ENCODE results near the gene IFITM1. TPM values are rescaled to one million over a fixed set of nuclear protein-coding genes. Genes with fewer than 3 reads are reported as not detected.
A peak's percentile ranks its signal among the peaks of the same experiment; 100 is the strongest.

Gene IFITM1
- total and polyA plus RNA-seq, 2 of the 8 experiments (the other 6 are each of a cell fraction or from before 2014, with no cell fraction given): 394 to 1,464 TPM

DNA sequence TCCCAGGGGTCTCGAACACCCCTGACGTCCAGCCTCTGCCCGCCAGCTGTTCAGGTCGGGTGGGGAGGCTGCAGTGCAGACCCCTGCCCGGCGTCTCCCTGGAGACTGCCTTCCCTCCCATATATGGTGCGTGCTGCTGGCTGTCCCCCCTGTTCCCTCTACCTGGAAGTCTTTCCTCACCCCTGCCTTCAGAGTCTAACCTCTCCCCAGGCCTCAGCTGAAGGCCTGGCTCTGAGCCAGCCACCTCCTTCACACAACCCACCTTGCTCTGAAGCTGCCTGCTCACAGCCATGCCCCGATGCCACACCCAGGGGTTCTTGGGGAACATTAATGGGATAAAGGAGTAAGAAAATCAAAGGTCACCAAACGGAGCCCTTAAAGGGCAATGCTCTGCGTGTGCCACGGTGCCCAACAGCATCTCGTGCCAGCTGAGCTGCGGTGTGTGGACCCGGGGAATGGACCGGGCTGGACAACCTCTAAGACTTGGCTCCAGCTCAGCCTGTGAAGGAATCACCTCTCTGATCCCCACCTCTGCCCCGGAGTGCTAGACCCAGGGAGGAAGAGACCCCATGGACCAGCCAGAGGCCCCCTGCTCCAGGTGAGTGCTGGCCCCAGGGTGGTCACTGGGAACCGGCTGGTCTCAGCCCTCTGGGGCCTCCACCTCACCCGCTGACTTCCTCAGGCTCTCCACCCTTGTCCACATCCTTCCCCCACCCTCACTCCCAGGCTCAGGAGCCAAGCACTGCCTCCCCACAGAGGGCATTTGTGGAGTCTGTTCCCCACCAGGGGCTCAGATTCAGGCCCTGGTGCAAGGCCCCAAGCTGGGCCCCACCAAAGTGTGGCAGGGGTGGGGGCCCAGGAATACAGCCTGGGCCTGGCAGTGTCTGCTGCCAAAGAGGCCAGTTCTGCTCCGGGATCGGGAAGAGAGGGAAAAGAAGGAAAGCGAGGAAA is 35.6 kb upstream of the IFITM1 start, which contains the start of gene NLRP6:
Gene NLRP6 (plus strand): TSS at position 407 of the 951 bp plus-strand sequence. CDS start 163 bp downstream, at position 570.
- Histone ChIP-seq H3K79me1 (ENCODE audit: low read depth, low read length) (no peaks in the 10 kb centered on the region), H3K18ac (ENCODE audit: extremely low read depth, low read length) (no peak within 1 kb of the TSS; the same call in 1 of the 2 replicates), H3K56ac (replicated peaks; ENCODE audit: insufficient read length, low read depth, low read length) (no peak within 1 kb of the TSS), H3K4me1 (replicated peaks in 1 of 4; ENCODE audit: control insufficient read depth in 3 of 4, insufficient read depth in 4 of 4, low read length in 3 of 4) (peaks cover 0 to 2% (median 0%) of the 10 kb centered on the region in 4 experiments; a peak in 2 of 7 replicates), H2BK5ac (ENCODE audit: low read depth, low read length) (no peak within 1 kb of the TSS), H2AK5ac (ENCODE audit: low read depth, low read length) (no peak within 1 kb of the TSS), H4K8ac (ENCODE audit: extremely low read depth, insufficient read depth, low read length) (peak within 1 kb of the TSS; percentile 92; the same call in 1 of the 2 replicates), H4K5ac (ENCODE audit: insufficient read length, low read depth, low read length) (no peak within 1 kb of the TSS), H2BK12ac (ENCODE audit: low read depth, low read length) (0 out of 2 replicates have a peak within 1 kb of the TSS, but pooled peaks have one; percentile 17), H3K23me2 (ENCODE audit: low read depth, low read length) (no peaks in the 10 kb centered on the region), H4K20me1 (replicated peaks in 1 of 2; ENCODE audit: control insufficient read depth in 1 of 2, insufficient read depth in 2 of 2, low read length in 2 of 2) (no peaks in the 10 kb centered on the region), H3K4me2 (ENCODE audit: insufficient read depth in 1 of 2, low read depth in 2 of 2, low read length in 2 of 2) (no peak within 1 kb of the TSS; a peak in 1 of 4 replicates), H3K14ac (ENCODE audit: insufficient read length) (no peak within 1 kb of the TSS), H3K4me3 (ENCODE audit: extremely low read depth in 1 of 4, insufficient read depth in 2 of 4, low read depth in 3 of 4, low read length in 4 of 4) (no peak within 1 kb of the TSS), H3K23ac (ENCODE audit: insufficient read length) (no peak within 1 kb of the TSS), H3K36me3 (ENCODE audit: control insufficient read depth in 2 of 4, insufficient read depth in 4 of 4, low read length in 3 of 4) (no peaks in the 10 kb centered on the region), H2BK20ac (ENCODE audit: low read length) (no peak within 1 kb of the TSS), H3K79me2 (ENCODE audit: control insufficient read depth in 1 of 2, insufficient read depth in 2 of 2, low read length in 2 of 2) (no peaks in the 10 kb centered on the region), H3K9me3 (ENCODE audit: insufficient read depth in 2 of 2, low read depth in 1 of 2, low read length in 1 of 2) (no peaks in the 10 kb centered on the region), H2AFZ (ENCODE audit: low read length) (no peak within 1 kb of the TSS), H3K9ac (replicated peaks in 1 of 4; ENCODE audit: extremely low read depth in 1 of 4, low read depth in 3 of 4, low read length in 3 of 4) (no peak within 1 kb of the TSS), H3K27me3 (replicated peaks in 1 of 4; ENCODE audit: control insufficient read depth in 3 of 4, extremely low read depth in 1 of 4, insufficient read depth in 3 of 4, low read length in 3 of 4) (peaks cover 0 to 3% (median 1%) of the 10 kb centered on the region in 4 experiments; a peak in 2 of 7 replicates), H3K27ac (ENCODE audit: low read depth, low read length) (no peak within 1 kb of the TSS), H2BK15ac (ENCODE audit: low read length) (peak within 1 kb of the TSS; percentile 8; the same call in 1 of the 2 replicates), H3K4ac (replicated peaks; ENCODE audit: insufficient read length, low read depth, low read length) (peak within 1 kb of the TSS; percentile 94), H2BK120ac (replicated peaks; ENCODE audit: low read depth, low read length) (no peak within 1 kb of the TSS), H4K91ac (replicated peaks; ENCODE audit: insufficient read length, low read length) (peak within 1 kb of the TSS; percentile 15)
- CTCF ChIA-PET (ENCODE audit: partially characterized antibody): interaction anchor here (0.6 to 8.6 kb wide), 5 partner anchors 10 to 85 kb away, joined by 3 to 88 read pairs (median 3); no protein-coding TSS in a partner anchor
- DNase-seq (ENCODE audit: low read depth in 1 of 2, low spot score in 2 of 2) (no peak), FAIRE-seq (no peak)
- POLR2A ChIA-PET (ENCODE audit: partially characterized antibody): interaction anchor here (0.6 to 1.9 kb wide), 7 partner anchors 9 to 90 kb away, joined by 3 to 6 read pairs (median 4); partner anchors contain the start of genes BET1L, IFITM5, PGGHG and RIC8A
- 94% methylated on average over 19 of the region's 21 CpGs; no CpG with 5 or more reads in 1 of the 2 experiments for WGBS, 2 experiments (ENCODE audit: extremely low coverage in 1 of 2, insufficient coverage in 1 of 2, insufficient read length in 1 of 2, insufficient replicate concordance in 2 of 2, low coverage in 1 of 2, low lambda C conversion rate in 2 of 2, missing lambda C conversion rate in 1 of 2)
- no peak for TF ChIP-seq RNF2 (IDR thresholded peaks at IDR 0.05; ENCODE audit: borderline replicate concordance, low read depth, low read length, missing control alignments, poor library complexity, severe bottlenecking)
- no peak for TF ChIP-seq NANOG (IDR thresholded peaks at IDR 0.05; ENCODE audit: insufficient read depth, low read depth, low read length, poor library complexity, severe bottlenecking)
- TF ChIP-seq ATF2 (IDR thresholded peaks at IDR 0.05; ENCODE audit: low read length): no peak
- TF ChIP-seq SIX5 (IDR thresholded peaks at IDR 0.05; ENCODE audit: low read depth, low read length): no peak
- no peak for TF ChIP-seq E2F6 (IDR thresholded peaks at IDR 0.05)
- no peak for TF ChIP-seq RFX5 (IDR thresholded peaks at IDR 0.05; ENCODE audit: borderline replicate concordance, low read depth, low read length)
